Measurements from ENCODE around the gene MYL12B.

- TF ChIP-seq POLR2A (IDR thresholded peaks at IDR 0.05) (peak; percentile 58), EP300 (IDR thresholded peaks at IDR 0.05; ENCODE audit: low read depth) (peak; percentile 13), CTCF (IDR thresholded peaks at IDR 0.05) (no peak), POLR2AphosphoS5 (IDR thresholded peaks at IDR 0.05) (peak; percentile 44 to 80 (median 80))
These were observed 43.8 kb upstream of the MYL12B start for GRCh38 chr18:3217948-3218647.

All from transverse colon (tissue), 4 donors.